Panc1 (cell line): ENCODE results near the gene SHISAL1.

Experiments
- CTCF ChIP-seq: fragments of 450-650 bp; IDR thresholded peaks from 2 replicates; pipeline ENCODE4 v1.5.1; 2017; ENCODE audit warnings: mild to moderate bottlenecking
- POLR2AphosphoS5 ChIP-seq: IDR thresholded peaks from 2 replicates; pipeline ENCODE4 v1.6.1; 2012; ENCODE audit warnings: mild to moderate bottlenecking, low read depth, low read length, moderate library complexity
- REST ChIP-seq, 2 experiments: IDR thresholded peaks; 2 replicates each; pipeline ENCODE4 v1.6.1; 2011 to 2012; ENCODE audit warnings: low read depth in 2 of 2, control low read depth in 1 of 2, low read length in 1 of 2, mild to moderate bottlenecking in 1 of 2, moderate library complexity in 1 of 2; ENCODE audit not compliant: insufficient read depth in 1 of 2
- TCF7L2 ChIP-seq: IDR thresholded peaks from 2 replicates; pipeline ENCODE4 v1.6.1; 2011; ENCODE audit warnings: mild to moderate bottlenecking, low read depth, low read length, inconsistent platforms

GRCh38 chr22:44338906-44339305 lies 26.2 kb upstream of the SHISAL1 start:
- no peak for TF ChIP-seq CTCF
- no peak for TF ChIP-seq TCF7L2
- no peak for TF ChIP-seq POLR2AphosphoS5
- no peak for TF ChIP-seq REST (IDR thresholded peaks at IDR 0.05; ENCODE audit: insufficient read depth in 1 of 2, low read depth in 2 of 2, low read length in 1 of 2)
